K562 (cell line): ENCODE results near the gene MYO3B. TPM values are rescaled to one million over a fixed set of nuclear protein-coding genes. Genes with fewer than 3 reads are reported as not detected.

Experiments used
- ATAC-seq: fragments of 200-7000 bp; cut with Tn5 transposase; 3 replicates; pipeline ENCODE4 v1.9.1; 2020; ENCODE audit warnings: moderate library complexity
- BruUV-seq: library from RNA; stranded (reverse); fragments of 400-500 nt; replicated peaks from 2 replicates; lab custom pipeline; 2021; lab: Mats Ljungman, UMichigan
- CTCF ChIA-PET: fragments of 300-600 bp; formaldehyde crosslinking; extraction: SDS; loops from one replicate; lab custom pipeline; 2021; ENCODE audit warnings: low intra/inter-chr PET ratio; lab: Yijun Ruan, JAX
- POLR2A ChIA-PET: fragments of 300-600, 350-650 bp; sonication (Branson Sonifier 250); formaldehyde crosslinking; extraction: SDS; loops from one replicate; lab custom pipeline; 2021; ENCODE audit warnings: antibody characterized with exemption, inconsistent platforms; lab: Yijun Ruan, JAX
- DNase-seq, 4 experiments: peaks; one replicate each; pipeline versions ENCODE4 v3.0.0 to v3.0.0-alpha.2; 2011 to 2018; ENCODE audit warnings: low spot score in 3 of 4, mixed read lengths in 3 of 4; ENCODE audit errors: extremely low read depth in 1 of 4
- FAIRE-seq: peaks from 2 replicates; lab custom pipeline; 2011; peaks lifted over from hg19 to GRCh38; lab: Jason Lieb, UNC
- H2AFZ ChIP-seq: 2 replicates; pipeline ENCODE4 v1.6.0; 2011; ENCODE audit warnings: low read depth, low read length, control low read depth, inconsistent platforms
- H3K27ac ChIP-seq: fragments of 200-600 bp; 3 replicates; pipeline ENCODE4 v1.8.0; 2011; ENCODE audit warnings: low read depth, mild to moderate bottlenecking, control low read depth, inconsistent platforms, low read length, moderate library complexity, mixed read lengths; ENCODE audit errors: extremely low read depth
- H3K27me3 ChIP-seq, 2 experiments: fragments of 300-600 bp in 1 of 2; 2 replicates in 1 of 2; 3 replicates in 1 of 2; pipeline versions ENCODE4 v1.6.0 to v1.8.0; 2011; ENCODE audit warnings: inconsistent platforms in 2 of 2, low read length in 2 of 2, mild to moderate bottlenecking in 1 of 2, mixed read lengths in 1 of 2, moderate library complexity in 1 of 2; ENCODE audit not compliant: control insufficient read depth in 2 of 2, insufficient read depth in 2 of 2
- H3K36me3 ChIP-seq: fragments of 300-600 bp; 3 replicates; pipeline ENCODE4 v1.8.0; 2011; ENCODE audit warnings: mild to moderate bottlenecking, low read length, inconsistent platforms; ENCODE audit not compliant: control insufficient read depth, insufficient read depth
- H3K4me1 ChIP-seq, 2 experiments: fragments of 200-600 bp in 1 of 2; replicated peaks in 1 of 2; 2 replicates in 1 of 2; 3 replicates in 1 of 2; pipeline versions ENCODE4 v1.5.1 to v1.8.0; 2011; ENCODE audit warnings: inconsistent platforms in 2 of 2, low read length in 2 of 2, mild to moderate bottlenecking in 1 of 2, mixed read lengths in 1 of 2, moderate library complexity in 1 of 2; ENCODE audit not compliant: control insufficient read depth in 2 of 2, insufficient read depth in 2 of 2
- H3K4me2 ChIP-seq: 2 replicates; pipeline ENCODE4 v1.6.1; 2011; ENCODE audit warnings: low read length, control low read depth, inconsistent platforms, mixed read lengths; ENCODE audit not compliant: insufficient read depth
- H3K4me3 ChIP-seq: fragments of 200-600 bp; sonication (generic), shearing (Covaris generic); 2 replicates; pipeline ENCODE4 v1.5.1; 2016; ENCODE audit warnings: control low read depth, inconsistent platforms
- H3K79me2 ChIP-seq: fragments of 200-600 bp; 3 replicates; pipeline ENCODE4 v1.8.0; 2011; ENCODE audit warnings: low read length, inconsistent platforms; ENCODE audit not compliant: control insufficient read depth, insufficient read depth
- H3K9ac ChIP-seq, 2 experiments: 2 replicates each; pipeline versions ENCODE4 v1.6.0 to v1.6.1; 2011; ENCODE audit warnings: low read depth in 2 of 2, low read length in 2 of 2, control low read depth in 1 of 2, inconsistent platforms in 1 of 2, mild to moderate bottlenecking in 1 of 2, mixed read lengths in 1 of 2; ENCODE audit not compliant: insufficient read depth in 1 of 2
- H3K9me1 ChIP-seq: one replicate; pipeline ENCODE4 v1.6.0; 2011; ENCODE audit warnings: inconsistent platforms, mild to moderate bottlenecking, low read length, moderate library complexity; ENCODE audit not compliant: control insufficient read depth, insufficient read depth
- H3K9me3 ChIP-seq: replicated peaks from 2 replicates; pipeline ENCODE4 v1.5.1; 2011; ENCODE audit warnings: low read depth, low read length, inconsistent platforms; ENCODE audit not compliant: control insufficient read depth, insufficient read depth
- H4K20me1 ChIP-seq: replicated peaks from 2 replicates; pipeline ENCODE4 v1.6.1; 2011; ENCODE audit warnings: low read length, inconsistent platforms, mixed read lengths; ENCODE audit not compliant: control insufficient read depth, insufficient read depth
- BRD9 ChIP-seq: fragments of 450-650 bp; IDR thresholded peaks from 2 replicates; pipeline ENCODE4 v1.6.1; 2018; ENCODE audit warnings: low read depth; ENCODE audit not compliant: partially characterized antibody
- ELF1 ChIP-seq: fragments of 200-800 bp; sonication (Bioruptor generic); IDR thresholded peaks from 2 replicates; pipeline ENCODE4 v1.6.1; 2016; ENCODE audit warnings: missing genetic modification characterization, missing compliant biosample characterization
- HNRNPK ChIP-seq: fragments of 200-400 bp; formaldehyde crosslinking; IDR thresholded peaks from one replicate; pipeline ENCODE4 v1.6.1; 2018; ENCODE audit warnings: mild to moderate bottlenecking, low read depth, low read length; ENCODE audit not compliant: poor library complexity, severe bottlenecking
- HOXB6 ChIP-seq: fragments of 250-450 bp; sonication (Bioruptor Pico); IDR thresholded peaks from 2 replicates; pipeline ENCODE4 v1.5.1; 2022; ENCODE audit warnings: mild to moderate bottlenecking, borderline replicate concordance
- KLF13 ChIP-seq: fragments of 450-650 bp; IDR thresholded peaks from 2 replicates; pipeline ENCODE4 v1.6.1; 2016; ENCODE audit warnings: missing genetic modification characterization, low read depth, mild to moderate bottlenecking, missing compliant biosample characterization, moderate library complexity, borderline replicate concordance
- MBD2 ChIP-seq: sonication (generic); IDR thresholded peaks from 2 replicates; pipeline ENCODE4 v1.6.1; 2016; ENCODE audit warnings: low read depth, borderline replicate concordance
- MTF1 ChIP-seq: fragments of 250-450 bp; sonication (Bioruptor Pico); IDR thresholded peaks from 2 replicates; pipeline ENCODE4 v1.9.0; 2021; ENCODE audit warnings: moderate library complexity, mild to moderate bottlenecking, inconsistent platforms, borderline replicate concordance
- NFXL1 ChIP-seq: fragments of 450-650 bp; formaldehyde crosslinking; IDR thresholded peaks from 2 replicates; pipeline ENCODE4 v1.4.0; 2021; ENCODE audit warnings: mild to moderate bottlenecking
- PHF8 ChIP-seq: fragments of 200-600 bp; sonication (generic); IDR thresholded peaks from 2 replicates; pipeline ENCODE4 v1.6.1; 2012; ENCODE audit warnings: mixed run types, mild to moderate bottlenecking, inconsistent platforms, low read length, moderate library complexity, borderline replicate concordance
- SPI1 ChIP-seq: IDR thresholded peaks from 2 replicates; pipeline ENCODE4 v1.6.1; 2011; ENCODE audit warnings: low read depth, low read length, control low read depth, borderline replicate concordance
- ZNF175 ChIP-seq: fragments of 200-800 bp; sonication (Bioruptor generic); IDR thresholded peaks from 2 replicates; pipeline ENCODE4 v1.6.1; 2016; ENCODE audit warnings: low read depth, mild to moderate bottlenecking, missing genetic modification characterization, missing compliant biosample characterization
- ZNF23 ChIP-seq: fragments of 250-450 bp; sonication (Bioruptor Pico); IDR thresholded peaks from 2 replicates; pipeline ENCODE4 v1.4.0; 2020; ENCODE audit warnings: mild to moderate bottlenecking
- ZNF263 ChIP-seq: sonication (generic); formaldehyde crosslinking; IDR thresholded peaks from 2 replicates; pipeline ENCODE4 v1.8.0; 2022; ENCODE audit warnings: mild to moderate bottlenecking, missing genetic modification reagents, borderline replicate concordance
- ZNF436 ChIP-seq: fragments of 250-450, 450-650 bp; sonication (Bioruptor Pico); formaldehyde crosslinking; IDR thresholded peaks from 2 replicates; pipeline ENCODE4 v1.7.0; 2020; ENCODE audit warnings: mild to moderate bottlenecking
- WGBS: fragments of 100-300 bp; shearing (Covaris generic); methylation state at CpG from one replicate; pipeline ENCODE4 v1.1.6; 2016; ENCODE audit warnings: low coverage, mixed read lengths; ENCODE audit not compliant: insufficient coverage; ENCODE audit errors: missing lambda C conversion rate; 5-methylcytosine and 5-hydroxymethylcytosine counted together
- in situ Hi-C: fragments of 300-500 bp; cut with MboI; formaldehyde crosslinking; loops from 4 replicates; pipeline ENCODE4 v1.15.0; 2018; ENCODE audit warnings: inconsistent platforms, mixed read lengths
- intact Hi-C: fragments of 100-400 bp; cut with micrococcal nuclease; formaldehyde crosslinking; loops from 2 replicates; pipeline ENCODE4 v1.14.2; 2022
- polyA plus RNA-seq, 8 experiments: library from polyadenylated mRNA; depleted of rRNA in 4 of 8; stranded (reverse) in 5 of 8; unstranded in 3 of 8; fragments of >200 nt; fragmentation: Nextera tagmentation in 2 of 8; fragmentation: Illumina TruSeq in 1 of 8; extraction: Ambion mirVana in 2 of 8; extraction: Trizol in 1 of 8; gene quantifications; 2 replicates each; pipeline versions ENCODE4 v1.2.1 to v1.2.3, GENCODE V29; 2011 to 2014; ENCODE audit warnings: inconsistent platforms in 1 of 8, missing spikeins in 1 of 8
- total RNA-seq, 7 experiments: library from RNA; depleted of rRNA in 6 of 7; stranded (reverse); fragments of >200 nt in 6 of 7; fragmentation: Illumina TruSeq in 2 of 7; extraction: Trizol in 2 of 7; gene quantifications; 2 replicates each; pipeline versions ENCODE4 v1.2.1 to v1.2.3, GENCODE V29; 2011 to 2021; ENCODE audit warnings: low replicate concordance in 1 of 7
- TF ChIP-seq, protein P1 (sequence below), 2 experiments: IDR thresholded peaks; 2 replicates each; pipeline ENCODE4 v1.6.1; 2011; ENCODE audit warnings: borderline replicate concordance in 1 of 2, control low read depth in 1 of 2, low read depth in 1 of 2, low read length in 1 of 2, mild to moderate bottlenecking in 1 of 2, mixed read lengths in 1 of 2, moderate library complexity in 1 of 2; ENCODE audit not compliant: insufficient read depth in 1 of 2, insufficient read length in 1 of 2, poor library complexity in 1 of 2, severe bottlenecking in 1 of 2; ENCODE audit errors: extremely low read depth in 1 of 2
- TF ChIP-seq, protein P2 (sequence below): fragments of 150-350 bp; conservative IDR thresholded peaks from 2 replicates; pipeline ENCODE4 v1.6.1; 2014; ENCODE audit warnings: low read length

Gene MYO3B
- total and polyA plus RNA-seq, 9 of the 15 experiments (the other 6 are each of a cell fraction or from before 2014, with no cell fraction given), result 2.7 to 6.5 (median 3.6) TPM

DNA sequence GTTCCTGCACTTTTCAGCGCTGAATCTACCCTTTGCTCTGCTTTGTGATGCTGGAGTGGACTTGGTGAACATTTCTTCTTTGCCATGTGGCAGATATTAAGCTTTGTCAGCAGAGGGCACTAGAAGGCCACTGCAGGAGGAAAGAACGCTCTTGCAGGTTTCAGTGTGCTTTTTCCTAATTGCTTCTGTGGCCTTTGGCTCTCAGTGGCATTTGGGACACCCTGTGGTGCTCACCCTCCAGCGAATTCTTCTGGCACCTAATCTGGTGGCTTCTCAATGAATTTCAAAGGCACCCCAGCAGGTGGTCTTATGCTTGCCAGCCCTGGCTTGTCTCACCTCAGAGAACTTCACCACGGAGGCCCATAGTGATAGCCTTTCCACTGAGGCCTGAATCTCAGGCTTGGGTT, 146.7 kb downstream of the MYO3B start:
- H3K4me2 ChIP-seq, result no peak overlapping the region
- H2AFZ ChIP-seq, result peak overlapping the region; percentile 73
- ATAC-seq (peak; percentile 95), DNase-seq (peak; percentile 42 to 85 (median 60)), FAIRE-seq (peak; percentile 96)
- no peak overlapping the region for H3K27ac ChIP-seq
- H3K4me1 ChIP-seq, result peaks cover 0 to 22% of the 10 kb centered on the region in 2 experiments; a peak in 4 of 5 replicates
- no peaks in the 10 kb centered on the region for H3K36me3 ChIP-seq
- H4K20me1 ChIP-seq, result no peaks in the 10 kb centered on the region
- no peaks in the 10 kb centered on the region; the same call in 1 of the 2 replicates for H3K9me3 ChIP-seq
- no peaks in the 10 kb centered on the region for H3K27me3 ChIP-seq
- no peaks in the 10 kb centered on the region for H3K9me1 ChIP-seq
- CTCF ChIA-PET, result interaction anchor here (0.6 to 5.0 kb wide), 6 partner anchors 25 to 492 kb away, joined by 3 to 34 read pairs (median 4); partner anchors contain the start of gene GAD1
- no peak overlapping the region for H3K9ac ChIP-seq
- POLR2A ChIA-PET, result interaction anchor here (1.2 to 1.5 kb wide), 3 partner anchors 9 to 39 kb away, joined by 3 to 4 read pairs (median 3); no protein-coding TSS in a partner anchor
- BruUV-seq, result no TSS peak
- no peaks in the 10 kb centered on the region for H3K79me2 ChIP-seq
- 31% methylated on average over 4 of the region's 4 CpGs for WGBS
- no peak overlapping the region for H3K4me3 ChIP-seq
- intact Hi-C loops (loop anchor here (1.0 to 5.0 kb wide), 6 partner anchors 37 to 488 kb away; no protein-coding TSS in a partner anchor), in situ Hi-C loops (loop anchor here (5.0 kb wide), 1 partner anchor 87 kb away; no protein-coding TSS in a partner anchor)
- TF ChIP-seq, protein P1, sequence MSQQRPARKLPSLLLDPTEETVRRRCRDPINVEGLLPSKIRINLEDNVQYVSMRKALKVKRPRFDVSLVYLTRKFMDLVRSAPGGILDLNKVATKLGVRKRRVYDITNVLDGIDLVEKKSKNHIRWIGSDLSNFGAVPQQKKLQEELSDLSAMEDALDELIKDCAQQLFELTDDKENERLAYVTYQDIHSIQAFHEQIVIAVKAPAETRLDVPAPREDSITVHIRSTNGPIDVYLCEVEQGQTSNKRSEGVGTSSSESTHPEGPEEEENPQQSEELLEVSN (IDR thresholded peaks at IDR 0.05; ENCODE audit: borderline replicate concordance in 1 of 2, extremely low read depth in 1 of 2, insufficient read depth in 1 of 2, insufficient read length in 1 of 2, low read depth in 1 of 2, low read length in 1 of 2, poor library complexity in 1 of 2, severe bottlenecking in 1 of 2), result no peak
- TF ChIP-seq ELF1 (no peak), ZNF436 (CRISPR knock-in tag) (no peak), SPI1 (no peak), NFXL1 (no peak), MBD2 (no peak), ZNF263 (CRISPR knock-in tag) (no peak), KLF13 (tag) (no peak), ZNF23 (CRISPR knock-in tag) (no peak), ZNF175 (CRISPR knock-in tag) (no peak), PHF8 (no peak), HOXB6 (CRISPR knock-in tag) (no peak), BRD9 (peak; percentile 76), HNRNPK (no peak), MTF1 (CRISPR knock-in tag) (no peak)
- TF ChIP-seq, protein P2, sequence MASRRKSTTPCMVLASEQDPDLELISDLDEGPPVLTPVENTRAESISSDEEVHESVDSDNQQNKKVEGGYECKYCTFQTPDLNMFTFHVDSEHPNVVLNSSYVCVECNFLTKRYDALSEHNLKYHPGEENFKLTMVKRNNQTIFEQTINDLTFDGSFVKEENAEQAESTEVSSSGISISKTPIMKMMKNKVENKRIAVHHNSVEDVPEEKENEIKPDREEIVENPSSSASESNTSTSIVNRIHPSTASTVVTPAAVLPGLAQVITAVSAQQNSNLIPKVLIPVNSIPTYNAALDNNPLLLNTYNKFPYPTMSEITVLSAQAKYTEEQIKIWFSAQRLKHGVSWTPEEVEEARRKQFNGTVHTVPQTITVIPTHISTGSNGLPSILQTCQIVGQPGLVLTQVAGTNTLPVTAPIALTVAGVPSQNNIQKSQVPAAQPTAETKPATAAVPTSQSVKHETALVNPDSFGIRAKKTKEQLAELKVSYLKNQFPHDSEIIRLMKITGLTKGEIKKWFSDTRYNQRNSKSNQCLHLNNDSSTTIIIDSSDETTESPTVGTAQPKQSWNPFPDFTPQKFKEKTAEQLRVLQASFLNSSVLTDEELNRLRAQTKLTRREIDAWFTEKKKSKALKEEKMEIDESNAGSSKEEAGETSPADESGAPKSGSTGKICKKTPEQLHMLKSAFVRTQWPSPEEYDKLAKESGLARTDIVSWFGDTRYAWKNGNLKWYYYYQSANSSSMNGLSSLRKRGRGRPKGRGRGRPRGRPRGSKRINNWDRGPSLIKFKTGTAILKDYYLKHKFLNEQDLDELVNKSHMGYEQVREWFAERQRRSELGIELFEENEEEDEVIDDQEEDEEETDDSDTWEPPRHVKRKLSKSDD, result no peak; the same call in 1 of the 2 replicates
